ENCODE results near the gene NRP1.

- TF ChIP-seq EZH2 (IDR thresholded peaks at IDR 0.05; ENCODE audit: borderline replicate concordance, low read length) (no peak), CTCF (conservative IDR thresholded peaks at IDR 0.05 in 1 of 2, IDR thresholded peaks at IDR 0.05 in 1 of 2; ENCODE audit: extremely low read depth in 1 of 2, insufficient read depth in 1 of 2, low read depth in 1 of 2, low read length in 2 of 2) (no peak)
These were observed 94.2 kb downstream of the NRP1 start for GRCh38 chr10:33240258-33240657.

All from mammary epithelial cell (primary cell).